GM18873 (cell line): ENCODE results near the gene USP12.

ENCODE experiments used
- ATAC-seq: cut with Tn5 transposase; IDR thresholded peaks from one replicate; pipeline ENCODE4 v1.9.1; 2021; ENCODE audit warnings: mild to moderate bottlenecking, moderate library complexity, moderate number of reproducible peaks; ENCODE audit not compliant: unreplicated experiment, low FRiP score

The USP12 gene

DNA sequence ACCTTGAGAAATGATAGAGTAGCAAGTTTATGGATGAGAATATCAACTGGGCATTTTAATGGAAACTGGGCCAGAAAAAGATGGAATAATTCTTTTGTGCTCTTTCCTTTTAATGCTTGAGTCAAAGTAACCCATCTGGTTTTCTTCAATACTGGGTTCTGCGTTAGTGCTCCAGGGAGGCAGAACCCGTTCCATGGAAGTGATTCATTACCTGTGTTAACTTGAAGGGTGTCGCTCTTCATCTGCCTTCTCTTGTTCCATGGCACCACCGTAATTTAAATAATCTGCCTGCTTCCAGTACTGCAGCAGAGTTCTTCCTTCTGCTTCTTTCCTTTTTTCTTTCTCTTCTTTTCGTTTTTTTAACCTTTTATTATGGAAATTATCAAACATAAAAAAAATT is 14.7 kb upstream of the USP12 start:
- ATAC-seq = no peak

DNA sequence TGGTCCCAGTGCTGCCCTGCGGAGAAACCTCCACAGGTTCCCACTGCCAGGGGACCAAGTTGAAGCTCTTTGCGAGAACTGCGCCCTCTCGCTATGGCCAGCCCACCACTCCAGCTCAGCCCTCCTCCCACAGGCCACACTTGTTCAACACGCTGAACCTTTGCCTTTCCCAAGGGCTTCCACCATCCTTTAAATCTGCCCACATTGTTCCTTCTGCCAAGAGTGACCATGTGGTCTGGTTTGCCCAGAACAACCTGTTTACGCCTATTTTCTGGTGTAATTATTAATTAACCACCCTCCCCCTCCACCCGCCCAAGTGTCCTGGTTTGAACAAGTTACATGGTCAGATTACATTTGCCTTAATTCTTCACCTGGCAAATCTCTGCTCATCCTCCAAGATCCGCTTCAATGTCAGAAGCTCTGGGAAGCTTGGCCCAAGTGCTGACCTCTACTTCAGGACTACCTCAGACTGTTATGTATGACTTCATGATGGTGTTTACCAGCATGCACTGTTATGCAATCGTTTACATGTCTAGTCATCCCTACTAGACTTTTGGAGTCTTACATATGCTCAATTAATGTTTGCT is 12.0 kb upstream of the USP12 start:
- no peak for ATAC-seq

DNA sequence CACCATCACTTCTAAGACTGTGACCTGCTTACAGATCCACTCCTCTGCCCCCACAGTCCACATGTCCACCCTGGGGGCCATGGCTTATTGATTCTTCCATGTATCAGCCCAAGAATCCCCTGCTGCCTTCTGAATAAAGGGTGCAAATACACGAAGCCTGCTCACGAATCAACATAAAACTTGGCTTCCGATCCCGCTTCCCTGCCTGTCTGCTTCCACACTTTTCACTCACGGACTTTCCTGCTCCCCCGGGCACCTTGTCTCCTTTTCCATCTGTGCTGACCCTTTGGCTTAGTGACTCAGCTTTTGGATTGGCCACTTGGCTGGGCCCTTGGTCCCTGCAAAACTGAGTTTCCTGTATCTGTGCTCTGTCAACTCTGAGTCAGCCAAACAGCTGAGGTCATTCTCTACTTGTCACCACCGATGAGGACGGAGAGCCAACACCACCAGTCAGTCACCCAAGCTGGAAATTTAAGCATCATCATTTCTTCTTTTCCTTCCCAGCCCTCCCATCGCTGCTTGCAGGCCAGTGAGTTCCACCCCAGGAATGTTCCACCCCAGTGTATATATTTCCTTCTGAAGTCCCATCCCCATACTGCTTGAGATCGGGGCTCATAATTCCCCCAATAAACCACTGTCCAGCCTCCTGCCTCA is 11.4 kb upstream of the USP12 start:
- ATAC-seq = no peak

DNA sequence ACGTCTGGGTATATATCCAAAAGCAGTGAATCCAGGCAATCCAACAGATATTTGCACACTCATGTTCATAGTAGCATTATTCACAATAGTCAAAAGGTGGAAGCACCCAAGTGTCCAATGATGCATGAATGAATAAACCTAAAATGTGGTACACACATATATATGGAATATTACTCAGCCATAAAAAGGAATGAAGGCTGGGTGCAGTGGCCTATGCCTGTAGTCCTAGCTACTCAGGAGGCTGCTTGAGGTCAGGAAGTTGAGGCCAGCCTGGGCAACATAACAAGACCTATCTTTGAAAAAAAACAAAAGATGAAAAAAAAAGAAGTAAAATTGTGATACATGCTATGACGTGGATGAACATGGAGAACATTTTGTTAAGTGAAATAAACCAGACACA is 10.4 kb upstream of the USP12 start:
- ATAC-seq = no peak

DNA sequence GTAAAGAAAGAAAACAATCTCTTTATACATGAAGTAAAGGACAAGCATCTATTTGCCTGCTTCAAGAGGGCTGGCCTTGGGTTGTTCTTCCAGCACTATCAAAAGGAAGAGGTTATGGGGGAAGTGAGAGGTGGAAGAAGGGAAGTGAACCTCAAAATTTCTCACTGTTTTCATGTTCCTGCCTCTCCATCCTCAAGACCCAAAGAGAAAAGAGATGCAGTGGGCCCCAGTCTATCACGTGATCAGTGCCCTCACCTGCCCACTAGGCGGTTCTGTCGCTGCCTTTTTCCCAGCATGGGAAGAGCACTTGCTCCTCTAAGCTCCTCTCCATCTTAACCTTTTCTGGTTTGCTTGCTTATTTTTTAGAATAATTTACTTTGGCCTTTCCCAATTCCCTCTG is 6.2 kb upstream of the USP12 start:
- no peak for ATAC-seq

DNA sequence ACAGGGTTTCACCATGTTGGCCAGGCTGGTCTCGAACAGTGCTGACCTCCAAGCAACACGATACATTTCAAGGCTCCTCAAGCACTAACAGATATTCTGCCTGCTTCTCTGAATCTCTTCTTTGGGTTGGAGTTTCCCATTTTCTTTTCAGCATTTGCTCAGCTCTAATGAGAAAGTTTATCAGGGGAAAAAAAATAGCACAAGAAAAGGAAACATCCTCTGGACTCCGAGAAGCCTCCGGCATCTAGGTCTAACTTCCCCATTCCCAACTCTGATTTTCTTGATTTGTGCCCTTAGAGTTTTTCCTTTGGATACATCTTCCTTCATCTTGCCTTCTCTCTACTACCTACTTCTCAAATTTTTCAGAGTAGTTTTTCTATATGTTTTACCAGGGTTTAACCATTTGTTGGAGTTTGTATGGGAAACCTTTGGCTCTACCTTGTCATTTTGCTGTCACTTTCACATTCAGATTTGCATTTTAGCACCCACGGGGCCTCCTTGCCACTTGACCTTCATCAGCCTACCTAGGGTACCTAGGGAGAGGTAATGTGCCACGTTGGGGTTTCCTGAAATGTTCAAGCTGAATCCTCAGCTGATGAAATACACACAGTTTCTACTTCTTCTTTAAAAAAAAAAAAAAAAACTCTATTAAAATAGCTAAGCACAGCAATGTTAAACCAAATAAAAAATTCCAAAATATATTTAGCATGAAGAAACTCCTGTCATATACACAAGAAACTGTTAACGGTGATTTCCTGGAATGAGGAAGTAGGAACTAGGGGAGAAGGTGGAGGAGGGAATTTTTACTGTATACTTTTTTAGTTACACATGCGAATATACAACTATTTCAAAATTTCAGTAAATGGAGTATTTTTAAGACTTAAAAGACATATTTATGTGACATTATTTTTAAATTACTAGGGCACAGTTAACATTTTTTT is 5.1 kb upstream of the USP12 start:
- no peak for ATAC-seq

DNA sequence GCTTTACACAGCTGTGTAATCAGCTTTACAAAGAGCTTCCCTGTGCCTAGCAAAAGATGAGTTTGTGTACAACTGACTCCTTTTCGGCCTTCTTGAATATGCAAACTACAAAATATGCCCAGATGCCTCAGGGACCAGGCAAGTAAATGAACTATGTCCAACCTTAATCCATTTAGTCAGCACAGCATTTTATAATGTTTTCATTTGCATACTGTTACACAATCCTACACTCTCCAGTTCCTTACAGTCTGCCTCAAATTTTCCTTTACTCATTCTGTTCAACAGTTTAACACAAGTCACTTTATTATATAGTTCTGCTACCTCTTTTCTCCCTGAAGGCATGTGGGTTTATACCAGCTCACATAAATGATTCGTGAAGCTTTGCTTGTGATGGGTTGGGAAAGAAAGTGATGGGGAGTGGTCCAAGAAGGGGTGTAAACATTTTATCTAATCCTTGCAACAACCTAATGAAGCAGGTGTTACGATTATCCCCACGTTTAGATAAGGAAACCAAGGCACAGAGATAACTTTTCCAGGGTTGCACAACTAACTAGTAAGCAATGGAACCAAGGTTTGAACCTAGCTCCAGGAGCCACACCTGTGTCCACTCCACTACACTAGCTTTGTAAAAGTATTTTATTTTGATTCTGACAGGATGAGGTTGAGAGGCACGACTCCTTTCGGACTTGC is 3.3 kb upstream of the USP12 start:
- ATAC-seq = no peak

DNA sequence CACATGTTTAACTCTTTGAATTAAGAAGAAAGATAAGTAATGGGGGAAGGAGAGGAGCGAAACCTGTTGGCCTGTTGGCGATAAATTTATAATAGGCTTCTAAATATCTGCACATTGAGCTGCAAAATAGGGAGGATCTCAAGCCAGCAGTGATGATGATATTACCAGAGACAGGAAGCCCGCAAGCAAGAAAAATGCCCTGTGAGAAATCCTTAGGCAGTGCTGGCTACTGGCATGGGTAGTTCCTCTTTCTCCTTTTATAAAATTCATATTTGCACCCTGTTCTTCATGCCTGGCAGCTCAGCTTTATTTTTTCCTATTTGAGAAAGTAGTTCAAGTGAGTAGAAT is 858 bp upstream of the USP12 start:
- ATAC-seq = no peak

DNA sequence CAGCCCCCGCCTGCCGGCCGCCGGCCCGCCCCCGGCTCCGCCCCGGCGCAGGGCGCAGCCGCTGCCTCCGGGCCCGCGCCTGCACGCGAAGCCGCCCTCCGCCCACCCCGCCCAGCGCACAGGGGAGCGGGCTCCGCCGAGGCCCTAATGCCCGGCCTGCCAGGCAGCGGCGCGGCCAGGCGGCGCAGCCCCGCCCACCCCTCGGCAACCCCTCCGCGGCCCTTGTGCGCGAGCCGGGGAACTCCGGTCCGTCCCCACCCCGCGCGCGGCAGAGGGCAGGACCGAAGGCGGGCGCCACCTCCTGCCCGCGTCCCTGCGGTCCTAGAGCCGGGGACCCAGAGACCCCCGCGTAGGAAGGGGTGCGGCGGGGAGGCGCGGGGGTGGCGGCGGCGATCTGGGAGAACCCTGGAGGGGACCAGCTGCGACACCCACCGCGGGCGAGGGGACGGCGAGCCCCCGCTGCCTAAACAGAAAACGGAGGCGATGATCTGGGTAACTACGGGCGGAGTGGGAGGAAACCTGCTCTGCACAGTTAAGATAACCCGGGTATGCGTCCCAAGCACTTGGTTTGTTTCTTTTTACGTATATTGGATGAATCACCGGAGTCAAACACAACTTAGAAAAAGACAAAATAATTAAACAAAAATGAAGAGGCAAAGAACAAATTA is 350 bp upstream of the USP12 start:
- ATAC-seq = peak; percentile 46

DNA sequence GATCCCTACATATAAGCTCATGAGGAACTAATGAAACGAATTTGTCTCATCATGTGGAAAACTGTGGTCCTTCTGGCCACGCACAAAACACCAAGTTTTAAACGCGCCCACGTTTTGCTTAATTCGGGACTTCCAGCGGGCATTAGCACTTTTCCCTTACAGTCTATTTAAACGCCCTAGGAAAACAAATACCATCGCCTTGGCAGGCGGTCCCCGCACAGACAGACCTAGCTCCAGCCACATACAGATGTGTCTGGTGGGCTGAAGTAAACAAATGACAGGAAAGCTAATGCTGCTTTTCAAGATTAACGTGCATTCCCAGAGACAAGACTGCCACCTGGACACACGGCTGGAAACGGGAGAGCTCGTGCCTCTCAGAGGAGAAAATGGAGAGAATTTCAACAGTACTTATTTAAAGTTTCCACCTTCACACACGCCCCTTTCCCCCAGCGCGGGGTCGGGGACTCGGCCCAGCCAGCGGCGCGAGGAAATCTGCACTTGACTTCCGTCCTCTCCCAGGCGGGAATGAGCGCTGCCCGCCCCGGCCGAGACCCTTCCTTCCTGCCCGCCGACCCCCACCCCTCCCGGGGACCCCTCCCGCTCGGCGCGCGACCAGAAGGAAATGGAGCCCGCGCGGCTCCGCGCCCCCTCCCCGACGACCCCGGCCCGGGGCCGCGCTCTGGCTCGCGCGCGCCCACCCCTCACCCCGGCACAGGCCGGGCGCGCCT is 931 bp downstream of the USP12 start:
- ATAC-seq = no peak

DNA sequence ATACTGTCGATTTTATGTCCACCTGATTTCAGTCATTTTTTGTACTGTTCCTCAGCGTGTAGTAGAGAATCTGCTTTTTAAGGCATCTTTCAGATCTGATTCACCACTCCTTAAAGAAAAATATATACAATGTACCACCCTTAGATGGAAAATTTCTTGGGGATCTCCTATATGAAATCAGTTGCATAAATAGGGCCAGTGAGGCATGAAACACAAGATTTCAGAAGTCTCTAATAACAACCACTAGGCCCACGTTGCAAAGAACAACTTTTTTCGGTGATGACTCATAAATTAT is 1.4 kb downstream of the USP12 start:
- ATAC-seq = no peak

DNA sequence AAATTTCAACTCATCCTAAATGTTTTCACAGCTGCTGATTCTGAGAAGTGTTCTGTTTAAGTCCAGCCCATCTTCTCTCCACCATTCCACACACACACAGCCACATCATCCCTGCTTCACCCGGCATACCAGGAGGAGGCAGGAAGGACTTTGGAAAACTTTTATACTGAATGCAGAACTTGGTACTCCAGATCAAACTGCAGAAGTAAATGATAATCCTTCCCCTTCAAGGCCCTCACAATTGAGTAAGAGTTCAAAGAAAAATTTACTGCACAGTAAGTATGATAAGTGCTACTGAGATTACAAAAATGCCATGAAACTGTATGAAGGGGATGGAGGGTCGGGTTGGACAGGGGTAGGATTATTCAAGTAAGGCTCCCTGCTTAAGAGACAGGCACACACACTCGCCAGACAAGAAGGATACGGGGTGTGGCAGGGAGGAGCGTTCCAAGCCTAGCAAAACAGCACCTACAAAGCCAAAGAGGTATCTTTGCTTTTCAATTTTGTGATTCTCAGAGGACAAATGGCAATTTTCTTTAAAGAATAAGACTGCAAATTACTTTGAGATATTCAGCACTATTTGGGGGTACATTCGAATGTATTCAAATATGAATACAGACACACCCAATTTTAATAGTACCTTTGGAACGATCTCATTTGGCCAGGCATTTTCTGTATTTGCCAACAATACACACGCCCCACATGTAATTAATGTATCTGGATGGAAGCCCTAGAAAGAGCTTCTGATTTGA is 2.5 kb downstream of the USP12 start:
- no peak for ATAC-seq

DNA sequence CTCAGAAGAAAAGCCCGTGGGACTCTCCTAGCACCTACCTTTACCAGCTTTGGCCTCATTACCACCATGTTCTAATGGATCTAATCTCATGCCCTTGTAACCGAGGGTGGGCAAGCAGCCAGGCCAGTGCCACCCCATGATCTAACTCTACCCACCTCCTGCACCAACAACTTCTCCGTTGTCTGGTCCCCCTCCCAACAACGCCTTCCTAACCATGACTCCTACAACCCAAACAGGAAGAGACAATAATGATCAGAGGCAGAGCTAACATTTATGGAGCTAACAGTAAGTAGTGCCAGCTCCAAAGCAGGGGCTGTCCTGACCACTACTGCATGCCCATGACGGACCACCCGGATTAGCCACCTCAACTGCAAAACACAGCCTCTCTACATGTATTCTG is 3.5 kb downstream of the USP12 start:
- ATAC-seq = no peak

DNA sequence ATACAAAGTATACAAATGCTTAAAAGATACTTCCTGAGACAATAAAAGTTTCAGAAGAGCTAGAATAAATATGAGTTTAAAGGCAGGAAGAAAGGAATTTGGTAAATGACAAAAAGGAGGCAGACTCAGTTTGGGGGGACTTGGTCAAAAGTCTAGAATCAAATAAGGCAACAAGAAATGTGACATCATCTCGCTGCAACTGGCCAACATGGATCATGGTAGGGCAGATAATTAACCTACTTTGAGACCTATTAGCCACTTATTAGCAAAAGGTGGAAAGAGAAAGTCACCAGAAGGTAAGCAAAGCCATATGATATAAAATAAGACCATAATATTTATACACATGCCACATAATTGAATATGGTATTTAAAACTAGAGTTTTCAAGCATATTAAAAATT is 5.3 kb downstream of the USP12 start:
- no peak for ATAC-seq

DNA sequence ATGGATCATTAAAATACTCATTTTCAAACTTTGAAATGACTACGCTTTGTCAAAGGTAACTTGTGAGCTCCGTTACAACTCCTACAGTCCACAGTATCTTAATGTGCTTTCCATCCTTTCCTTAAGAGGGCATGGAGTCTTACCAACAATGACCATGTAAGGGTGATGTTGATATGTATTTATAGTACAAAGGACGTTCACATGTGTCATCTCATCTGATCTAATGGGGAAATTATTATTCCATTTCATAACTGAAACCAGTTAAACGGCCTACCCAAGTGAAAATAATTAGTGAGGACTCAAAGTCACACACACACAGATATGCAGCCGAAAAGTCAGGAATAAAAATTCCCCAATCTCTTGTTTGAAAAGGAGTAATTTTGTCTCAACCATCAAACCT is 9.6 kb downstream of the USP12 start:
- ATAC-seq = no peak

DNA sequence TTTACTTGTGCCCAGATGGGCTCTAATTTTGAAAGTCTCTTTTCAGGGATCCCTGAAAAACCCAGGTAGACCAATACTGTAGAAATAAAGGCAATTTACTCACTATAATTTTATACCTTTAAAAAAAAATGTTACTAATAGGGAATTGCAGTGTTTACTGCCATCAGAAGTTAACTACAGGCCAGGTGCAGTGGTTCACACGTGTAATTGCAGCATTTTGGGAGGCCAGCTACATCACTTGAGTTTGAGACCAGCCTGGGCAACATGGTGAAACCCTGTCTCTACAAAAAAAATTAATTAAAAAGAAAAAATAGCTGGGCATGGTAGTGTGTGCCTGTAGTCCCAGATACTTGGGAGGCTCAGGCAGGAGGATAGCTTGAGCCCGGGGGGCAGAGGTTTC is 10.2 kb downstream of the USP12 start:
- no peak for ATAC-seq

DNA sequence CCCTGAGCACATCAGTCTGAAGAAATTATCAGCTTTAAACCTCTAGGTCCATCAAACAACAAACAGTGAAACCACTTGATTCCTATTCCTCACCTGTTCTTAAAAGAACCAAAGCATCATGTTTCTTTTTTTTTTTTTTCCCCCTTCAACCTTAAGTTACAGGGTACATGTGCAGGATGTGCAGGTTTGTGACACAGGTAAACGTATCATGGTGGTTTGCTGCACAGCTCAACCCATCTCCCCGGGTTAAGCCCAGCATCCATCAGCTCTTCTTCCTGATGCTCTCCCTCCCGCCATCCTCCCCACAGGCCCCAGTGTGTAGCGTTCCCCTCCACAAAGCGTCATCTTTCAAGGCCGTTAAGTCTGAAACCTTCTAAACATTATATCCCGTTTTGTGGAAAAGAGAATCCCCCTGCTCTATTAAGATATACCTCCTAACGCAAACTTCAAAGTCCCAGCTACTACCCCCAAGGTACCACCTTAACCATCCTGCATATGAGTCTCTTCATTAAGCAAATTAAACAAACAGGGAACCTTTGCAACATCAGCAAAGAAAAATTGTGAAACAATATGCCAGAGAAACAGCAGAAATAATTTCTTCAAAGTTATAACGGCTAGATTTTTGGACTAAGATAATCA is 10.8 kb downstream of the USP12 start:
- ATAC-seq = no peak

DNA sequence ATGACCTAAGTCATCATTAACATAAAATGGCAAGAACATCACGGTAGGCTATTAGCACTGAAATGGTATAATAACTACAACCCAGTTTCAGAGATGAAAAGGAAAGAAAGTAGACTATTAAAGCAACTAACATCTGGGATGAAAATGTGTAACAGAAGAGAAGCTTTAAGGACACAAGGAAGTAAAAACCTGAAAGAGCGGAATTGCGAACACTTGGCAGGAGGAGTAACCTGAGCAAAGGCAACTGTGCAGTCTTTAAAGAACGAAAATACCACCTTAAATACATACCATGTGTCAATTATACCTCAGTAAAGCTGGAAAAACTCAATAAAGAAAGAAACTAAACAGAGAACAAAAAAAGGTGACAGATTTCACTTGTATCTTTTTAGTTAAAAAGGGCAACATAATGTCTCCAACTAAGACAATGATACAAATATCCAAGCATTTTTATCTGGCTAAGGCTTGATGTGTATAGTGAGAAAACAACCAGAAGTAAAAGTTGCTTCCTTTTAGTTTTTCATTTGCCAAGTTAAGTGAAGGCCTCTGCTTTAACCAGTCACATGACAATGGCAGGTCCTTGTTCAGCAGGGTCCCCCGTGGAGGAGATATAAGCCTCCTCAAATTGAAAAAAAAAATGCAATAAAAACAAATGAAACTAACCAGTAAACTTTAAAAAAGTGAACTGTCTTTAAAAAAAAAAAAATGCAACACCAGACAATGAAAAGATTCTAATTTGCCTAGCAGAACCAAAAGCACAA is 11.6 kb downstream of the USP12 start:
- ATAC-seq = no peak
